HEK293 (cell line): ENCODE results near the gene GIPC1.

Experiments
- CTCF ChIA-PET: fragments of 350-600 bp; formaldehyde crosslinking; extraction: SDS; loops from one replicate; lab custom pipeline; 2021; ENCODE audit warnings: antibody characterized with exemption; lab: Yijun Ruan, JAX
- POLR2A ChIA-PET: fragments of 300-600 bp; formaldehyde crosslinking; extraction: SDS; loops from one replicate; lab custom pipeline; 2020; ENCODE audit warnings: antibody characterized with exemption, inconsistent platforms; lab: Yijun Ruan, JAX
- H3K27ac ChIP-seq: fragments of 200-500 bp; sonication (Bioruptor generic); 2 replicates; pipeline ENCODE4 v1.5.1; 2014; ENCODE audit warnings: low read depth, low read length, control low read depth, inconsistent platforms; ENCODE audit errors: extremely low read depth
- H3K36me3 ChIP-seq, 2 experiments: fragments of 200-500 bp in 1 of 2; sonication (Bioruptor generic) in 1 of 2; 1 replicate in 1 of 2; 2 replicates in 1 of 2; pipeline ENCODE4 v1.5.1; 2014 to 2017; ENCODE audit warnings: inconsistent platforms in 2 of 2, low read length in 2 of 2; ENCODE audit not compliant: control insufficient read depth in 2 of 2, insufficient read depth in 1 of 2
- H3K4me1 ChIP-seq: fragments of 200-500 bp; sonication (Bioruptor generic); 2 replicates; pipeline ENCODE4 v1.5.1; 2014; ENCODE audit warnings: mild to moderate bottlenecking, low read length, inconsistent platforms; ENCODE audit not compliant: control insufficient read depth, insufficient read depth
- H3K4me3 ChIP-seq: 2 replicates; pipeline ENCODE4 v1.5.1; 2011; ENCODE audit warnings: low read depth, mild to moderate bottlenecking, control low read depth, low read length, moderate library complexity
- H3K9me3 ChIP-seq: fragments of 200-500 bp; sonication (Bioruptor generic); 2 replicates; pipeline ENCODE4 v1.5.1; 2014; ENCODE audit warnings: low read depth, low read length, inconsistent platforms; ENCODE audit not compliant: control insufficient read depth, insufficient read depth
- GLI4 ChIP-seq: fragments of 450-650 bp; formaldehyde crosslinking; IDR thresholded peaks from 2 replicates; pipeline ENCODE4 v1.5.1; 2016; ENCODE audit warnings: missing biosample characterization, missing genetic modification characterization
- ZBTB1 ChIP-seq: fragments of 450-650 bp; formaldehyde crosslinking; IDR thresholded peaks from 2 replicates; pipeline ENCODE4 v1.5.1; 2016; ENCODE audit warnings: missing biosample characterization, missing genetic modification characterization
- ZBTB17 ChIP-seq: fragments of 450-650 bp; formaldehyde crosslinking; IDR thresholded peaks from 2 replicates; pipeline ENCODE4 v1.5.1; 2016; ENCODE audit warnings: missing biosample characterization, missing genetic modification characterization
- ZIC2 ChIP-seq: fragments of 450-650 bp; formaldehyde crosslinking; IDR thresholded peaks from 2 replicates; pipeline ENCODE4 v1.5.1; 2016; ENCODE audit warnings: missing biosample characterization, missing genetic modification characterization
- ZNF10 ChIP-seq: fragments of 450-650 bp; formaldehyde crosslinking; IDR thresholded peaks from 2 replicates; pipeline ENCODE4 v1.5.1; 2017; ENCODE audit warnings: missing biosample characterization, missing genetic modification characterization
- ZNF121 ChIP-seq: fragments of 450-650 bp; formaldehyde crosslinking; IDR thresholded peaks from 2 replicates; pipeline ENCODE4 v1.5.1; 2016; ENCODE audit warnings: missing biosample characterization, missing genetic modification characterization
- ZNF133 ChIP-seq: fragments of 450-650 bp; formaldehyde crosslinking; IDR thresholded peaks from 2 replicates; pipeline ENCODE4 v1.5.1; 2016; ENCODE audit warnings: missing biosample characterization, missing genetic modification characterization
- ZNF398 ChIP-seq: fragments of 450-650 bp; formaldehyde crosslinking; IDR thresholded peaks from 2 replicates; pipeline ENCODE4 v1.5.1; 2017; ENCODE audit warnings: missing biosample characterization, missing genetic modification characterization
- ZNF76 ChIP-seq: fragments of 450-650 bp; formaldehyde crosslinking; IDR thresholded peaks from 2 replicates; pipeline ENCODE4; 2016; ENCODE audit warnings: low read depth, missing biosample characterization, missing genetic modification characterization, borderline replicate concordance
- TF ChIP-seq, protein P1 (sequence below): fragments of 450-650 bp; IDR thresholded peaks from 2 replicates; pipeline ENCODE4 v1.5.1; 2018; ENCODE audit warnings: missing biosample characterization, mild to moderate bottlenecking, missing genetic modification characterization
- TF ChIP-seq, protein P2 (sequence below): fragments of 450-650 bp; formaldehyde crosslinking; IDR thresholded peaks from 2 replicates; pipeline ENCODE4 v1.5.1; 2016; ENCODE audit warnings: missing biosample characterization, missing genetic modification characterization, borderline replicate concordance

Gene GIPC1

DNA sequence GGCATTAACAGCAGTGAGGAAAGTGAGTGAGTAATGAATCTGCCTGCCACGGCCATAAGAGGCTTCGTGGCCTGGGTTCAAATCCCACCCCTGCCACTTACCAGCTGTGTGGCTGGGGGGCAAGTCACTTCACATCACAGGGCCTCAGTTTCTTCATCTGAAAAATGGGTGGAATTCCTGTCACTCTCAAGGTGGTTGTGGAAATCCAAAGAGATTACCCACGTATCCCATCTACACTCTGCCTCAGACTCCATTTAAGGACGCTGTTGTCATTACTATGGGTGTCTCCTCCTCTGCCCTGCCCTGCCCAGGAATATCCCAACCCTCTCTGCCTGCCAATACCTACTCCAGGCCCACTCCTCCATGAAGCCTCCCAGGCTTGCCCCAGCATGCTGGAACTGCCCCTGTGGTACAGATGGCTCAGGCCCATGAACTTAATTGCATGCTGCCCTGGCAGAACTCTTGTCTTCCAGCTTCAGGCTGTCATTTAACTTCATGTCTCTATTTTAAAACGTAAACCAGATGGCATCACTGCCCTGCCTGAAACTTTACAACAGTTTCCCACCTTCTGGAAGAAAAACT, 3.1 kb downstream of the GIPC1 start (continued):
- TF ChIP-seq, protein P1, sequence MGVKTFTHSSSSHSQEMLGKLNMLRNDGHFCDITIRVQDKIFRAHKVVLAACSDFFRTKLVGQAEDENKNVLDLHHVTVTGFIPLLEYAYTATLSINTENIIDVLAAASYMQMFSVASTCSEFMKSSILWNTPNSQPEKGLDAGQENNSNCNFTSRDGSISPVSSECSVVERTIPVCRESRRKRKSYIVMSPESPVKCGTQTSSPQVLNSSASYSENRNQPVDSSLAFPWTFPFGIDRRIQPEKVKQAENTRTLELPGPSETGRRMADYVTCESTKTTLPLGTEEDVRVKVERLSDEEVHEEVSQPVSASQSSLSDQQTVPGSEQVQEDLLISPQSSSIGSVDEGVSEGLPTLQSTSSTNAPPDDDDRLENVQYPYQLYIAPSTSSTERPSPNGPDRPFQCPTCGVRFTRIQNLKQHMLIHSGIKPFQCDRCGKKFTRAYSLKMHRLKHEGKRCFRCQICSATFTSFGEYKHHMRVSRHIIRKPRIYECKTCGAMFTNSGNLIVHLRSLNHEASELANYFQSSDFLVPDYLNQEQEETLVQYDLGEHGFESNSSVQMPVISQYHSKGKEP = no peak
- TF ChIP-seq ZNF10 = no peak
- TF ChIP-seq ZBTB17 = no peak

DNA sequence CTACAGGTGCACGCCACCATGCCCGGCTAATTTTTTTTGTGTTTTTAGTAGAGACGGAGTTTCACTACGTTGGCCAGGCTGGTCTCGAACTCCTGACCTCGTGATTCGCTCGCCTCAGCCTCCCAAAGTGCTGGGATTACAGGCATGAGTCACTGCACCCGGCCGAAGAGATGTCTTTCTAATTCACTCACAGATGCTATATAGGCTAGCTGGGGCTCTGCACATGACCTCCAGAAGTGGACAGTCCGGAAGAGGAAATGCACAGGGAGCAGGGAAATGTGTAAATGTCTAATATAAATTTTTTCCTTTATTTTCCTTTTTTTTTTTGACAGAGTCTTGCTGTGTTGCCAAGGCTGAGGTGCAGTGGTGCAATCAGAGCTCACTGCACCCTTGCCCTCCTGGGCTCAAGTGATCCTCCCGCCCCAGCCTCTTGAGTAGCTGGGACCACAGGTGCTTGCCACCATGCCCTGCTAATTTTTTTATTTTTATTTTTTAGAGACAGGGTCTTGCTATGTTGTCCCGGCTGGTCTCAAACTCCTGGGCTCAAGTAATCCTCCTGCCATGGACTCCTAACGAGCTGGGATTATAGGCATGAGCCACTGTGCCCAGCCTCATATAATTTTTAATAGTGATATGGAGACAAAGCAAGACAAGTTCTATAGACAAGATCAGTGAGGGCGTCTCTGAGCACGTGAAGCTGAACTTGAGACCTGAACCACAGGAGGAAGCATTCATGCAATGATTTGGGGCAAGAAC, 8.4 kb downstream of the GIPC1 start:
- ChIA-PET POLR2A (interaction anchor here (0.6 to 0.8 kb wide), 2 partner anchors 9 to 283 kb away, joined by 3 read pairs; partner anchors contain the start of gene GIPC1), CTCF (interaction anchor here (0.7 to 2.5 kb wide), 5 partner anchors 8 to 722 kb away, joined by 3 to 14 read pairs (median 3); partner anchors contain the start of gene PKN1)
- no peaks in the 10 kb centered on the region for H3K4me1 ChIP-seq
- peaks cover 29 to 34% of the 10 kb centered on the region in 2 experiments; a peak in 2 of 3 replicates for H3K36me3 ChIP-seq
- no peaks in the 10 kb centered on the region for H3K9me3 ChIP-seq
- H3K4me3 ChIP-seq = no peak overlapping the region
- TF ChIP-seq ZNF133 (tag by site-specific recombination) (no peak), ZNF398 (tag by site-specific recombination) (no peak), ZNF121 (tag by site-specific recombination) (peak; percentile 70; the same call in 1 of the 2 replicates)
- TF ChIP-seq, protein P2, sequence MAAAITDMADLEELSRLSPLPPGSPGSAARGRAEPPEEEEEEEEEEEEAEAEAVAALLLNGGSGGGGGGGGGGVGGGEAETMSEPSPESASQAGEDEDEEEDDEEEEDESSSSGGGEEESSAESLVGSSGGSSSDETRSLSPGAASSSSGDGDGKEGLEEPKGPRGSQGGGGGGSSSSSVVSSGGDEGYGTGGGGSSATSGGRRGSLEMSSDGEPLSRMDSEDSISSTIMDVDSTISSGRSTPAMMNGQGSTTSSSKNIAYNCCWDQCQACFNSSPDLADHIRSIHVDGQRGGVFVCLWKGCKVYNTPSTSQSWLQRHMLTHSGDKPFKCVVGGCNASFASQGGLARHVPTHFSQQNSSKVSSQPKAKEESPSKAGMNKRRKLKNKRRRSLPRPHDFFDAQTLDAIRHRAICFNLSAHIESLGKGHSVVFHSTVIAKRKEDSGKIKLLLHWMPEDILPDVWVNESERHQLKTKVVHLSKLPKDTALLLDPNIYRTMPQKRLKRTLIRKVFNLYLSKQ = no peak
- TF ChIP-seq, all 188 proteins: peak for 1
- H3K27ac ChIP-seq = no peak overlapping the region

DNA sequence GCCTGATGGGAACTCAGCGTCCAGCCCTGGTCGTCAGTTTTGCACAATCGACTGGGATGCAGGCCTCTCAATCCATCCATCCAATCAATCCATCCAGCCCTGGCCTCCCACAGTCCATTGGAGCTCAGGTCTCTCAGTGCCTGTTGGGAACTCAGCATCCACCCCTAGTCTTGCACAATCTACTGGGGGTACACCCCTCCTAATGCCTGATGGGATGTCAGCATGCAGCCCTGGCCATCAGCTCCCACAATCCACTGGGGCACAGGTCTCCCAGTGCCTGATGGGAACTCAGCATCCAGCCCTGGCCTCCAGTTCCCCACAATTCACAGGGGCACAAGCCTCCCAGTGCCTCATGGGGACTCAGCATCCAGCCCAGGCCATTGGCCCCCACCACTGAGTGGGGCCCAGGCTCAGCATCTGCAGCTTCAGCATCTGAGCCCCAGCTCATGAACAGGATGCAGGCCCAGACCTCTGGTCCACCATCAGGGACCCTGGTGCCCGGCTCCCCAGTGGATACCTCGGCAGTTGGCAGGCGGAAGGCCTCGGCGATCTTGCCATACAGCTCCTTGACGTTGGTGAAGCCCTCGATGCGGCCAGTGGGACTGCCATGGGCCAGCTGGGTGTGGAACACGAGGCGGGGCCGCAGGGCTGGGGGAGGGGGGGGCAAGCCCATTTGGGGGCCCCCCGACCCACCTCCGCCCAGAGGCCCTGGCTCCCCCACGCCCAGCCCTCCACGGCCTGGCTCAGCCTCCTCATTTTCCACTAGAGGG, 13.6 kb downstream of the GIPC1 start:
- Histone ChIP-seq H3K4me1 (no peaks in the 10 kb centered on the region; the same call in 1 of the 2 replicates), H3K4me3 (no peak overlapping the region), H3K9me3 (no peaks in the 10 kb centered on the region), H3K27ac (0 out of 2 replicates have a peak overlapping the region, but pooled peaks have one; percentile 9), H3K36me3 (peaks cover 4 to 45% of the 10 kb centered on the region in 2 experiments; a peak in 2 of 3 replicates)
- ChIA-PET POLR2A (interaction anchor here (1.6 kb wide), 1 partner anchor 36 kb away, joined by 4 read pairs; the partner anchor contains the start of gene DNAJB1), CTCF (interaction anchor here (0.7 to 2.4 kb wide), 4 partner anchors 10 to 433 kb away, joined by 3 to 9 read pairs (median 6); no protein-coding TSS in a partner anchor)
- TF ChIP-seq ZBTB17 = peak; percentile 51; the same call in 1 of the 2 replicates
- TF ChIP-seq, protein P1 = no peak
- peak; percentile 90 for TF ChIP-seq ZNF76 (tag by site-specific recombination)
- no peak for TF ChIP-seq ZBTB1
- TF ChIP-seq GLI4 = no peak
- peak; percentile 14; the same call in 1 of the 2 replicates for TF ChIP-seq ZIC2 (tag by site-specific recombination)
